Esophagus muscularis mucosa (tissue), 4 donors: ENCODE measurements around the gene RPA3.

Source experiments
- EP300 ChIP-seq: sonication (generic); formaldehyde crosslinking; IDR thresholded peaks from one replicate; pipeline ENCODE4 v1.6.1; 2017; ENCODE audit warnings: antibody characterized with exemption
- POLR2A ChIP-seq: fragments of 450-650 bp; IDR thresholded peaks from one replicate; pipeline ENCODE4 v1.6.1; 2017; ENCODE audit warnings: antibody characterized with exemption, moderate library complexity, mild to moderate bottlenecking, low read depth
- POLR2AphosphoS5 ChIP-seq, 2 donors: sonication (generic); formaldehyde crosslinking; IDR thresholded peaks; one replicate each; pipeline ENCODE4 v1.6.1; 2017; ENCODE audit warnings: antibody characterized with exemption in 2 of 2
- TF ChIP-seq, protein P1 (sequence below), 3 experiments: fragments of 200-600 bp in 2 of 3; fragments of 450-650 bp in 1 of 3; sonication (generic) in 2 of 3; IDR thresholded peaks; one replicate each; pipeline ENCODE4 v1.5.1; 2017 to 2019; ENCODE audit warnings: antibody characterized with exemption in 3 of 3, mild to moderate bottlenecking in 2 of 3, moderate library complexity in 1 of 3

DNA sequence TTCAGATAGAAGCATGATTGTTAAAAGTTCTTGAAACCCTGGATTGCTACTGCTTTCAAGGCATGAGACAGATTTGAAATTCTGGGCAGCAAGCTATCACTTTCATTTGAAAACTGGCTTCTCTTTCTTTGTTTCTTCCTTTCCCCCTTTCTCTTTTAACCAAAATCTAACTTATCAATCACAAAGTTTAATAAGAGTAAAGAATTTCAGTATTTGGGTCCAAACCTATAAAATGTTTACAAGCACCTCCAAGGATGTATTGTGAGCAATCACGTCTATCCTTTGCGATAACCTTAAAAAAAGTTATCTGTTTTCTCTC, 21.6 kb upstream of the RPA3 start:
- TF ChIP-seq POLR2A: no peak
- TF ChIP-seq EP300: no peak
- TF ChIP-seq, protein P1, sequence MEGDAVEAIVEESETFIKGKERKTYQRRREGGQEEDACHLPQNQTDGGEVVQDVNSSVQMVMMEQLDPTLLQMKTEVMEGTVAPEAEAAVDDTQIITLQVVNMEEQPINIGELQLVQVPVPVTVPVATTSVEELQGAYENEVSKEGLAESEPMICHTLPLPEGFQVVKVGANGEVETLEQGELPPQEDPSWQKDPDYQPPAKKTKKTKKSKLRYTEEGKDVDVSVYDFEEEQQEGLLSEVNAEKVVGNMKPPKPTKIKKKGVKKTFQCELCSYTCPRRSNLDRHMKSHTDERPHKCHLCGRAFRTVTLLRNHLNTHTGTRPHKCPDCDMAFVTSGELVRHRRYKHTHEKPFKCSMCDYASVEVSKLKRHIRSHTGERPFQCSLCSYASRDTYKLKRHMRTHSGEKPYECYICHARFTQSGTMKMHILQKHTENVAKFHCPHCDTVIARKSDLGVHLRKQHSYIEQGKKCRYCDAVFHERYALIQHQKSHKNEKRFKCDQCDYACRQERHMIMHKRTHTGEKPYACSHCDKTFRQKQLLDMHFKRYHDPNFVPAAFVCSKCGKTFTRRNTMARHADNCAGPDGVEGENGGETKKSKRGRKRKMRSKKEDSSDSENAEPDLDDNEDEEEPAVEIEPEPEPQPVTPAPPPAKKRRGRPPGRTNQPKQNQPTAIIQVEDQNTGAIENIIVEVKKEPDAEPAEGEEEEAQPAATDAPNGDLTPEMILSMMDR (IDR thresholded peaks at IDR 0.05): no peak
- TF ChIP-seq POLR2AphosphoS5 (IDR thresholded peaks at IDR 0.05): no peak
